DMS53 (cell line): ENCODE results near the gene CCNH.

Experiments used
- DNase-seq: peaks from one replicate; lab custom pipeline; 2025; lab: John Stamatoyannopoulos, UW

Gene CCNH

GRCh38 chr5:87412630-87413342, at the start of gene CCNH:
TSS of gene CCNH (minus strand) at chr5:87412930. CDS start at chr5:87412794, 136 bp downstream.
- DNase-seq, result peak; percentile 99

GRCh38 chr5:87457706-87458105, 45.0 kb upstream of the CCNH start:
- no peak for DNase-seq

GRCh38 chr5:87453801-87454200, 41.1 kb upstream of the CCNH start:
- no peak for DNase-seq

- DNase-seq, result no peak
Observed at GRCh38 chr5:87452837-87453236, 40.1 kb upstream of the CCNH start.

GRCh38 chr5:87442419-87442818, 29.7 kb upstream of the CCNH start:
- DNase-seq, result no peak

GRCh38 chr5:87438231-87438630, 25.5 kb upstream of the CCNH start:
- DNase-seq, result no peak

- DNase-seq, result no peak
Observed at GRCh38 chr5:87437724-87438123, 25.0 kb upstream of the CCNH start.

- DNase-seq, result peak; percentile 29
Observed at GRCh38 chr5:87435144-87435694, 22.5 kb upstream of the CCNH start.

- DNase-seq, result no peak
Observed at GRCh38 chr5:87434461-87434860, 21.7 kb upstream of the CCNH start.

GRCh38 chr5:87433945-87434344, 21.2 kb upstream of the CCNH start:
- DNase-seq, result no peak

- no peak for DNase-seq
Observed at GRCh38 chr5:87432460-87432859, 19.7 kb upstream of the CCNH start.

GRCh38 chr5:87430863-87431457, 18.2 kb upstream of the CCNH start:
- no peak for DNase-seq

- DNase-seq, result no peak
Observed at GRCh38 chr5:87423755-87424154, 11.0 kb upstream of the CCNH start.

GRCh38 chr5:87421307-87421706, 8.6 kb upstream of the CCNH start:
- no peak for DNase-seq

GRCh38 chr5:87418506-87418905, 5.8 kb upstream of the CCNH start:
- peak; percentile 29 for DNase-seq

GRCh38 chr5:87413343-87413645, 564 bp upstream of the CCNH start:
- DNase-seq, result peak; percentile 64

- peak; percentile 68 for DNase-seq
Observed at GRCh38 chr5:87411973-87412629, 629 bp downstream of the CCNH start.

GRCh38 chr5:87411586-87411972, 1.2 kb downstream of the CCNH start:
- no peak for DNase-seq

- no peak for DNase-seq
Observed at GRCh38 chr5:87410931-87411330, 1.8 kb downstream of the CCNH start.

- DNase-seq, result no peak
Observed at GRCh38 chr5:87408204-87408603, 4.5 kb downstream of the CCNH start.

GRCh38 chr5:87405472-87406155, 7.1 kb downstream of the CCNH start:
- no peak for DNase-seq

- no peak for DNase-seq
Observed at GRCh38 chr5:87404359-87404758, 8.4 kb downstream of the CCNH start.

- DNase-seq, result no peak
Observed at GRCh38 chr5:87403899-87404298, 8.8 kb downstream of the CCNH start.
